GM18526 (cell line): Measurements from ENCODE around the gene UPF3A.

Source experiments
- POLR2A ChIP-seq: IDR thresholded peaks from 3 replicates; pipeline ENCODE4 v1.6.1; 2011; ENCODE audit not compliant: insufficient read length; ENCODE audit errors: extremely low read depth

Gene UPF3A

DNA sequence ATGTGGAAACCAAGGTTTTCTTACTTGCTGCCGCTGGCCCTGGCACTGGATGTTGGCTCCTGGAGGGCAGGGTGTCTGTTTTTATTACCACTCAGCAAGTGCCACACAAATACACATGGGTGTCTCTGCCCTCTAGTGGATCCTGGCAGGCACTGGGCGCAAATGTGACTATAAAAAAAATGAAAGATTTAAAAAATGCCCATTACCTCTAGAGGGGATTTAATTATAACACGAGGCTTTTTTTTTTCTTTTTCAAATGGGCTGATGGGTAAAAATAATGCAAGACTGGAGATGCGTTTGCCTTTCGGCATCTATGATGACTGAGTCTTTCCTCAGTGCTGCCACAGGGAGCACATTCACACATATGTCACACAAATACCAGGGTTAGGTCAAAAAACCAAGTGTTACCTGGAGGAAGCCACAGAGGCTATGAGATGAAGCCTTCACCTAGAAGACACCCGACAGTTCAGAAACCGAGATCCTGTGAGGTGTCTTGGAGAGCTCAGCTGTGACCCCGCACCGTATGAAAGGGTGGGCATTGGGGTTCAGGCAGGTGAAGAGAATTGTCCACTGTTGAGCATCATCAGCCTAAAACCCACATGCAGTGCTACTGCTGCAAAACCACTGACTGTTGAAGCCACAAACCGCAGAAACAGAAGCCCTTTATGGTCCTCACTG lies 58.6 kb downstream of the UPF3A start:
- TF ChIP-seq POLR2A, result no peak

DNA sequence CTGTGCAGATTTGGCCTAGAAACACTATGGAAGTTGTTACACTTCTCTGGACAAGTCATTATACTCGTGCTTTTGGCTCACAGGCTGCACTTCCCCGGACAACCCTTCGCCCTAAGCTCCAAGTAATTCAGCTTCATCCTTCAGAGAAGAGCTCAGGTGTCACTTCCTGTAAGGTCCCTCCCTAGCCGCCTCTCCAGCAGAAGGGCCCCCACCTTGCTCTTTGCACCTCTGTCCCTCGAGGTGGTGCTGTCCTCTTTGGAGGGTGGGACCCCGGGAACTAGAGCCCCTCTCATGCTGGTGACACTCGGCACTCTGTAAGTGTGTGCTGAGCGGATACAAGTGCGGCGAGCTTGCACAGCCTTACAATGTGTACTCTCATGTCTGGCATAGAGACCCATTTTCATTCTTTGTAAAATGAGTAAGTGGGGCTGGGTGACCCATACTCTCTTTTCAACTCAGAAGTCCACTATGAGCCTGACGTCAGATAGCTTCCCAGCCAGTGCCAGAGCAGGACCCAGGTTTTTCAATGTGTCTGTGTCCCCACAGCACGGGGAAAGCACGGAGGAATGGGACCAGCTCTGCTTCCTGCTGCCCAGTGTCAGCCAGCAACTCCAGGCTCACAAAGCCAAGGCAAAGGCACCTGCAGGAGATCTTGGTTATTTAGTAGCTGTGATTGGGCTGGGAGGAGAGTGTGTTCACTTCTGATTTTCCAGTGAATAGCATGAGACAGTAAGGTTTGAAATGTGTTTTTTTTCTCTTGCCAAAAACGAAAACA lies 59.8 kb downstream of the UPF3A start:
- no peak for TF ChIP-seq POLR2A
